H1 (cell line): ENCODE data around the gene PRR19.

ENCODE experiments used
- BRCA1 ChIP-seq: IDR thresholded peaks from 2 replicates; pipeline ENCODE4 v1.6.1; 2012; ENCODE audit warnings: low read depth, low read length, improper control_type of control experiment
- CREB1 ChIP-seq: IDR thresholded peaks from 2 replicates; pipeline ENCODE4 v1.6.1; 2012; ENCODE audit warnings: inconsistent platforms
- CTCF ChIP-seq, 3 experiments: IDR thresholded peaks; 1 replicate in 2 of 3; 2 replicates in 1 of 3; pipeline versions ENCODE4 v1.5.1 to v1.6.1; 2011; ENCODE audit warnings: low read length in 3 of 3, mild to moderate bottlenecking in 3 of 3, inconsistent platforms in 2 of 3, low read depth in 1 of 3, moderate library complexity in 1 of 3; ENCODE audit not compliant: insufficient read depth in 1 of 3; ENCODE audit errors: control extremely low read depth in 1 of 3
- E2F6 ChIP-seq: IDR thresholded peaks from 2 replicates; pipeline ENCODE4 v1.6.1; 2012; ENCODE audit warnings: inconsistent platforms
- EP300 ChIP-seq, 2 experiments: IDR thresholded peaks; 1 replicate in 1 of 2; 2 replicates in 1 of 2; pipeline ENCODE4 v1.6.1; 2011 to 2012; ENCODE audit warnings: low read depth in 2 of 2, low read length in 2 of 2, mild to moderate bottlenecking in 2 of 2, borderline replicate concordance in 1 of 2, inconsistent platforms in 1 of 2, moderate library complexity in 1 of 2
- EZH2 ChIP-seq: fragments of 200-600 bp; sonication (generic); IDR thresholded peaks from 2 replicates; pipeline ENCODE4 v1.7.1; 2012; ENCODE audit warnings: low read depth, mild to moderate bottlenecking, moderate library complexity, low read length, inconsistent platforms; ENCODE audit not compliant: severe bottlenecking
- JUN ChIP-seq: IDR thresholded peaks from 2 replicates; pipeline ENCODE4 v1.6.1; 2011; ENCODE audit warnings: low read depth, mild to moderate bottlenecking, improper control_type of control experiment, low read length
- POLR2A ChIP-seq, 2 experiments: IDR thresholded peaks; 1 replicate in 1 of 2; 2 replicates in 1 of 2; pipeline ENCODE4 v1.6.1; 2011; ENCODE audit warnings: low read depth in 2 of 2, low read length in 2 of 2, mild to moderate bottlenecking in 2 of 2; ENCODE audit errors: control extremely low read depth in 1 of 2
- POLR2AphosphoS5 ChIP-seq: IDR thresholded peaks from 2 replicates; pipeline ENCODE4 v1.6.1; 2011; ENCODE audit warnings: low read depth, low read length
- YY1 ChIP-seq: IDR thresholded peaks from 2 replicates; pipeline ENCODE4 v1.6.1; 2011; ENCODE audit warnings: low read depth, mild to moderate bottlenecking, low read length
- ZNF274 ChIP-seq: IDR thresholded peaks from 2 replicates; pipeline ENCODE4 v1.7.0; 2012; ENCODE audit warnings: low read length, borderline replicate concordance; ENCODE audit errors: extremely low read depth

- TF ChIP-seq BRCA1 (no peak), JUN (no peak), POLR2AphosphoS5 (no peak), CTCF (IDR thresholded peaks at IDR 0.05; ENCODE audit: control extremely low read depth in 1 of 3, insufficient read depth in 1 of 3, low read depth in 1 of 3, low read length in 3 of 3) (no peak), YY1 (no peak), POLR2A (IDR thresholded peaks at IDR 0.05; ENCODE audit: control extremely low read depth in 1 of 2, low read depth in 2 of 2, low read length in 2 of 2) (no peak), CREB1 (no peak), EZH2 (no peak), ZNF274 (no peak), EP300 (IDR thresholded peaks at IDR 0.05; ENCODE audit: borderline replicate concordance in 1 of 2, low read depth in 2 of 2, low read length in 2 of 2) (no peak), E2F6 (no peak)
Measured at GRCh38 chr19:42289556-42290041, 12.3 kb upstream of the PRR19 start.
